ENCODE measurements around the gene TNNT2. TPM values are rescaled to one million over a fixed set of nuclear protein-coding genes. Genes with fewer than 3 reads are reported as not detected.

The TNNT2 gene
- total and polyA plus RNA-seq, 2 of the 13 experiments (the other 11 are each of a cell fraction or from before 2014, with no cell fraction given) = 0.20 to 0.63 TPM

GRCh38 chr1:201361652-201362504, 15.6 kb downstream of the TNNT2 start (continued):
- TF ChIP-seq ZIK1 (CRISPR knock-in tag; IDR thresholded peaks at IDR 0.05; ENCODE audit: borderline replicate concordance, low read depth) (no peak), TIGD3 (CRISPR knock-in tag; IDR thresholded peaks at IDR 0.05; ENCODE audit: borderline replicate concordance) (no peak), XRCC5 (optimal IDR thresholded peaks at IDR 0.05; ENCODE audit: low read length) (peak; percentile 22), CREB1 (IDR thresholded peaks at IDR 0.05) (no peak), CREB1 (CRISPR knock-in tag; IDR thresholded peaks at IDR 0.05) (no peak), TMF1 (CRISPR knock-in tag; IDR thresholded peaks at IDR 0.05; ENCODE audit: low read depth) (no peak), SOX6 (IDR thresholded peaks at IDR 0.05) (no peak), SOX6 (CRISPR knock-in tag; IDR thresholded peaks at IDR 0.05) (0 out of 2 replicates have a peak, but pooled peaks have one; percentile 12), TEAD2 (CRISPR knock-in tag; IDR thresholded peaks at IDR 0.05) (no peak), JUND (CRISPR knock-in tag; IDR thresholded peaks at IDR 0.05) (no peak), ZNF275 (CRISPR knock-in tag; IDR thresholded peaks at IDR 0.05; ENCODE audit: borderline replicate concordance) (no peak), ZNF34 (CRISPR knock-in tag; IDR thresholded peaks at IDR 0.05; ENCODE audit: borderline replicate concordance) (no peak), ZNF253 (CRISPR knock-in tag; IDR thresholded peaks at IDR 0.05; ENCODE audit: borderline replicate concordance) (no peak), ZNF710 (CRISPR knock-in tag; IDR thresholded peaks at IDR 0.05; ENCODE audit: borderline replicate concordance) (no peak), ZSCAN9 (CRISPR knock-in tag; IDR thresholded peaks at IDR 0.05; ENCODE audit: borderline replicate concordance) (no peak), ZUFSP (CRISPR knock-in tag; IDR thresholded peaks at IDR 0.05; ENCODE audit: borderline replicate concordance) (no peak), NFIB (CRISPR knock-in tag; IDR thresholded peaks at IDR 0.05; ENCODE audit: borderline replicate concordance) (no peak)
